HG03439 (cell line): ENCODE measurements around the gene DLST.

ENCODE experiments used
- ATAC-seq: cut with Tn5 transposase; IDR thresholded peaks from one replicate; pipeline ENCODE4 v1.9.1; 2021; ENCODE audit warnings: mild to moderate bottlenecking, moderate library complexity; ENCODE audit not compliant: unreplicated experiment

The DLST gene

GRCh38 chr14:74860899-74861733, 20.6 kb upstream of the DLST start:
- no peak for ATAC-seq

- no peak for ATAC-seq
These were observed 20.0 kb upstream of the DLST start for GRCh38 chr14:74861734-74862090.

GRCh38 chr14:74863274-74863673, 18.4 kb upstream of the DLST start:
- no peak for ATAC-seq

GRCh38 chr14:74864198-74864597, 17.5 kb upstream of the DLST start:
- ATAC-seq = no peak

GRCh38 chr14:74865156-74865555, 16.6 kb upstream of the DLST start:
- ATAC-seq = no peak

GRCh38 chr14:74866708-74867389, 14.9 kb upstream of the DLST start:
- no peak for ATAC-seq

GRCh38 chr14:74867673-74868072, 14.0 kb upstream of the DLST start:
- ATAC-seq = no peak

- no peak for ATAC-seq
These were observed 13.0 kb upstream of the DLST start for GRCh38 chr14:74868739-74869138.

GRCh38 chr14:74871819-74872218, 9.9 kb upstream of the DLST start:
- ATAC-seq = no peak

- ATAC-seq = no peak
These were observed 6.5 kb upstream of the DLST start for GRCh38 chr14:74875204-74875603.

GRCh38 chr14:74875941-74876913, 5.5 kb upstream of the DLST start, which contains the start of gene PROX2:
PROX2 (minus strand) TSS chr14:74876145; CDS start chr14:74863834, 12,311 bp downstream.
- ATAC-seq = no peak

- ATAC-seq = no peak
These were observed 2.1 kb upstream of the DLST start for GRCh38 chr14:74879427-74880182.

GRCh38 chr14:74882103-74882920, 596 bp downstream of the DLST start:
- ATAC-seq = peak; percentile 32

- ATAC-seq = no peak
These were observed 4.3 kb downstream of the DLST start for GRCh38 chr14:74886001-74886400.

GRCh38 chr14:74888164-74889158, 6.7 kb downstream of the DLST start:
- ATAC-seq = no peak

- ATAC-seq = no peak
These were observed 8.5 kb downstream of the DLST start for GRCh38 chr14:74890262-74890661.

- no peak for ATAC-seq
These were observed 10.2 kb downstream of the DLST start for GRCh38 chr14:74891870-74892269.

GRCh38 chr14:74892745-74893144, 11.0 kb downstream of the DLST start:
- no peak for ATAC-seq
